HG03095 (cell line): ENCODE measurements around the gene RBM20.
A peak's percentile ranks its signal among the peaks of the same experiment; 100 is the strongest.

Experiments used
- ATAC-seq: cut with Tn5 transposase; IDR thresholded peaks from one replicate; pipeline ENCODE4 v1.9.1; 2021; ENCODE audit warnings: moderate library complexity; ENCODE audit not compliant: unreplicated experiment

RBM20 gene

DNA sequence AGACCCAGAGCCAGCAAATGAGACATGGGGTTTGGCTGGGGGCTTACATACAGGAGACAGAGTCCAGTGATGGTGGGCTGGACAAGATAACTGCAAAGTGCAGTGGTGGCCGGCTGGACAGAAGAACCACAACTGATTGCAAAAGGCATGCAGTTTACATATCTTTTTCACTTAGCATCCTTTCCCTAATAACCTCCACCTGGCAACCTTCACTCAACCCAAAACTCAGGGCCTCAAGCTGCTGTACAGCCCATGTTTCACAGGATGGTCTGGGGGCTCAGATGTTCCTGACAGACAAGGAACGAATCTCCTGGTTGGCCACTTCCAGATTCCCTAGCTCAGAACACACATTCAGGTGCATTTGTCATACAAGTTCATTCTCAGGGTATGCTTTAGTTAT, 219.8 kb downstream of the RBM20 start:
- ATAC-seq, result no peak

- ATAC-seq, result peak; percentile 49
Observed at GRCh38 chr10:110864662-110865140, 220.6 kb downstream of the RBM20 start.

DNA sequence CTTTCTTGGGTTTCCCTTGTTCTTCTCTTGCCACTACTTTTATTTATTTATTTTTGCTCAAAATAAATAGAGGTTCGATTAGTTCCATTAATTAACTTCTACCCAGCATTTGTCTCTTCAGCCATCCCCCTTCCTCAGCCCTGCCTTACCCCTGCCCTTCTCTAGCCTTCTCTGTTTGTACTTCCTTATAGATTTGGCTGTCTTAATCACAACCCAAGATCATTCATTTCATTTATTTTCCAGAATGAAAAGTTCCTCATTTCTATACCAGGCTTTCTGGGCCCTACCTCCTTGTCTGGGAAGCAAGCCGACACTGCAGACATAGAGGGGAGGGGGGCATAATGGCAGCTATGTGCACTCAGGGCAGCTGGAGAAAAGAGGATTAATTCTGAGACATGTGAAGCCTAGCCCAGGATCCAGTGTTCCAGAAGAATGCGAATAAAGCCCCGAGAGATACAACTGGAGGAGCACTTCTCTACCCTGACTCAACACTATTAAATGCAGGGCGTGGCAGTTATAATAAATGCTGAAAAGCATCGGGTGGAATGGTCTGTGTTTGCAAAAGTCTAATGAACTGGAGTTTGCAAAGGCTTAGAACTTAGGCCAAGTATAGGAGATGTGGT, 221.2 kb downstream of the RBM20 start:
- no peak for ATAC-seq

DNA sequence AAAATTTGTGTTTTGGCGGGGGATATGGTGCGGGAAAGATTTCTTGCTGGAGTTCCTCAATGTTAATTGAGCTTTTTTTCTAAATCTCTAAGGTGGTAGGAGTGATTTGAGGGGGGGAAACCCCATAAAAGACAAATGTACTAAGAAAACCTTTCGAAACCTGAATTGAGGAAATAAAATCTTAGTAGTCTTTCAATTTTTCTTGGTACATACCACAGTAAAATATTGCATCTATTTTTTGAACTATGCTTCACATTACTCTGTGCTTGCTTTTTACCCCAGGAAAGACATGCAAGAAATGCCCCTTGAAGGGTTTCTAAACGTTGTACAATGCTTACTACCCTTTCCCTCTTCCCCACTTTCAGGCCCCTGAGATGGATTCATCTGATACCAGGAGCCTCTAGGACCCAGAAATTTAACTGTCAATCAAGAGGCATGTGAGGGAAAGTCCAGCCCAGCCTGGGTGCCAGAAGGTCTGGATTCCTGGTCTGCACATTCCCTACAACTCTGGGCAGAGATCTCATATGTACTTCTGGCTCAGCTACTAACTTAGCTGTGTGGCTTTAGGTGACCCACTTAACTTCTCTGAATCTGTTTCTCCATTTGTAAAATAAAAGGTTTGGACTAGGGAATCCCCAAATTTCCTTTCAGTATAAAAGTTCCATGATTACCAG, 221.8 kb downstream of the RBM20 start:
- no peak for ATAC-seq

- peak; percentile 26 for ATAC-seq
Observed at GRCh38 chr10:110867011-110867806, 223.1 kb downstream of the RBM20 start.

DNA sequence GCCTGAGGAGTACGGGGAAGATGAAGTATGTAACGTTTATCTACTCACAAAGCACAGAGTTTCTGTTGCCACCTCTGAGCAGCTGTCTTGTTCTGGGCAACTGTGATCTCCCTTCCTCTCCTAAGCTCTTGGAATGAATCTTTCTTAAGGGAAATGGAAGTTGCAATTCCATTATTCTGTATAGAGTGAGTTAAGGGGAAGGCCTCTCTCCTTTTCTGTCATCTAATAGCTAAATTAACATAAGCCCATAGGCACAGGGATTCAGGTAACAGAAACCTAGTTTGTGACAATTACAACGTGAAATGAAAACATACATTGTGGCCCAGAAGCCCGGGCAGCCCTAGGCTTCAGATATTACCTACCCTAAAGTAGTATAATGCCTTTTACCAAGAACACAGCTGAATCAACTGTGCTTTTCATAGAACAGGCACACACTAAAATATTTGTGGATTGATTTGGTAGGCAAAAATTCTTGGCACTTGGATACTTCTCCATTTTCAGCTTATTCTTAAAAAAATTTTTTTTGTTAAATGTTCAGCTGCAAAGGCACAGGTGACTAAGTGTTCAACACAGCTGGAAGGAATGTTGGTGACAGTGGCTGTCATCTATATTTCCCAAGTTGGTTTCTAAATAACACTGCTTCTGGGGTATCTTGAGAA, 223.8 kb downstream of the RBM20 start:
- no peak for ATAC-seq

DNA sequence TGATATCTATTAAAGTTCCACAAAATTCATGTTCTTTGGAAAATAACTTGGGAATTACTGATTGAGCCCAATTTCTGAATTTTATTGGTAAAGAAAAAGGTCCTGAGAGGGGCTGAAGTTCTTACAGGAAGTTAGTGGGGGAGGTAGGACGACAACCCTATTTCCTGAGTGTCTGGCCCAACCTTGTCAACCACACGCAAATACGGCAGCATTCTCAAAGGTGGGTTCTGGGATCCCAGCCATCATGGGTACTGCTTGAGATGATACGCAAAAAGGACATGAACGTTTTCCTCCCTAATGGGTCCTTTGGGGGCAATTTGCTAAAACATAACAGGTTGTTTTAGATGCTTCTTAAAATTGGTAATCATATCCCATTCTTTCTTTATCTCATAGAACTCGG, 224.8 kb downstream of the RBM20 start:
- no peak for ATAC-seq

DNA sequence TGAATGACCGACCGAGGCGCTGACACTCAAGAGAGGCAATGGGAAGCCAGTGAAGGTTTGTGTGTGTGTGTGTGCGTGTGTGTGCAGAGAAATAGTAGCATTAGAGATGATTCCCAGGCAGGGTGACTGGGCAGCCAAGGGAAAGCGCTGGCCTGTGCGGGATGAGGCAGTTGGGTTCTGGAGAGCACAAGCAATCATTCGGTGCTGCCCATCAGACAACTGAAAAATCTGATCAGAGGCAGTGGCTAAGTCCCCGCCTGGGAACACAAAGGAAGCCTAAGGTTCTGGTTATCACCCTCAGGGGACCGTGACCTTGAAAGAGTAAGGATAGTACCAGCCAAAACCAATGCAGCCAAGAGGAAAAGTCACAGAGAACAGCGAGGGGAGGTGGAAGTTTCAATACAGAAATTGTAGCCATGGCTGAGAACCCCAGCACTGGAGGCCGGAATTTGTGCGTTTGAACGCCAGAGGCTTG, 226.7 kb downstream of the RBM20 start:
- no peak for ATAC-seq

- peak; percentile 66 for ATAC-seq
Observed at GRCh38 chr10:110871298-110872084, 227.4 kb downstream of the RBM20 start, which contains the start of gene PDCD4. Gene PDCD4 (plus strand): TSS chr10:110871928. CDS start chr10:110876028, 4,100 bp downstream.

DNA sequence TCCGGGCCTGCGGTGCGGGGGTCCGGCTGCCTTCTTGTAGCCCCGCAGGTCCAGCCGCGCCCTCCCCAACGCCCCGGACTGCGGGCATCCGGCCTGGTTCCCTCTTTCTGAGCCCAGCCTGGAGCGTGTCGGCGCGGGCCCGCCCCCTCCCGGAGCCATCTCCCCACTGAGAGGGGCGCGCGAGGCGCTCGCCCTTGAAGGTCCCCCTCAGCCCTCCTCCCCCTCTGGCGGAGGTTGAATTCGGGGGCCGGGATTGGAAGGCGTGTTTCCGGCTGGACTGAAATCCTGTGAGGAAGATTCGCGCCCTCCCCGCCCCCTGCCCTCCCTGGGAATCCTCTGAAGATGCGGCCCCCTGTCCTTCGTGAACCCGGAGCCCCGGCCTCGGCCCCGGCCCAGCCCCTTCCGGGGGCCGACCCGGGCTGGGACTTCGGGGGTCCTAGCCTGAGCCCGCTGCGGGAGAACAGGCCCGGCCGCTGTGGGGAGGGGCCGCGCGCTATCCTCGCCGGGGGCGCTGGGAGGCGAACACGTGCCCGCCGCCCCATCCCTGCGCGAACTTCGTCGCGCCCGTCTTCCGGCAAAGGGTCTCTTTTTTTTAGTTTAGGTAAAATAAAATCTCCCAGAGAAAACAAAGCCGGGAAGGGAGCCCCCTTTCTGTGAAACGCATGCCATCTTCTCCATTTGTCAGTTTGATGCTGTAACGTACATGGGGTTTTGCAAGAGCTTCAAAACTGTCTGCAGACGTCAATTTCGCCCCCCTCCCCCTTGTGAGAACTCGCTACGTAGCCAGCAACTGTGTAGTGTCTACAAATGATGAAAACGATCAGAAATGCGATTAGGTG, 228.2 kb downstream of the RBM20 start:
- ATAC-seq, result peak; percentile 39

DNA sequence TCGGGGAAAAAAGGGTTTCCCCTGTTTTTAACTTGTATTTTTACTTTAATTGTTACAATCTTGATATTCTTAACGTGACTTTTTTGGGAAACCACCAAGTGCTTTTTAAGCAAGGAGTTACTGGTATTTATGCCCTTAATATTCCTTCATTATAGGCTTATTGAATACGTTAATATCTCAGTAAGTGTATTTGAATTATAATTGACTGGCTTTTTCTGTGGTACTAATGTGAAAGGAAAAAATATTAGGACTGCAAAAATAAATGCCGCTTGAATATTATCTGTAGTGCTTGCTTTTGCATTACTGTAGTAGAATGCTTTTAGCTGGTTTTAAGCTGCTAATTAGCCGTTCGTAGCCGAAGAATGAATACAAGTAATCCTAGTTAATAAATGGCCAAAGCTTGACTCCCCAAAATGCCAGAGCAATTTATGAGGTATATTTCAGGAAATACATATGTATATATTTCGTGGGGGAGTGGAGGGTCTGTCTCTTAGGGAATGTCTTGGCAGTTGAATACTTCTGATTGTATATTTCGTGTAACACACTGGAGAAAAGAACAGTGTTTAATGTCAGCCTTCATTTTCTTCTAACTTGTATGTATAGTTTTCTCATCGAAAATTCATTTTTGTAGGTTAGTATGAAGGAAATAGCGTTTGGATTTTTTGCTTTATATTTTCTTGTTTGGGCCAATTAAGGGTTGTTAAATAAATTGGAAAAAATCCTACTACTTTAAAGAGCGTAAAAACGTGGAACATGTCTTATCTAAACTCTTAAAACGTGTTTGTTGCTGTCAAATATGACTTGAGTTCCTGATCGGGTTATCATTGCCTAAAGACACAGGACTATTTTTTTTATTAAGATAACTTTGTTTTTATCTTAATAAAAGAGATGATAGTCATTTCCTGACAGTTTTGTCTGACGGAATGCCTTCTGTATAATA, 229.1 kb downstream of the RBM20 start:
- ATAC-seq, result no peak

GRCh38 chr10:110873951-110874350, 229.8 kb downstream of the RBM20 start:
- ATAC-seq, result no peak

- ATAC-seq, result no peak
Observed at GRCh38 chr10:110876000-110876399, 231.9 kb downstream of the RBM20 start.

DNA sequence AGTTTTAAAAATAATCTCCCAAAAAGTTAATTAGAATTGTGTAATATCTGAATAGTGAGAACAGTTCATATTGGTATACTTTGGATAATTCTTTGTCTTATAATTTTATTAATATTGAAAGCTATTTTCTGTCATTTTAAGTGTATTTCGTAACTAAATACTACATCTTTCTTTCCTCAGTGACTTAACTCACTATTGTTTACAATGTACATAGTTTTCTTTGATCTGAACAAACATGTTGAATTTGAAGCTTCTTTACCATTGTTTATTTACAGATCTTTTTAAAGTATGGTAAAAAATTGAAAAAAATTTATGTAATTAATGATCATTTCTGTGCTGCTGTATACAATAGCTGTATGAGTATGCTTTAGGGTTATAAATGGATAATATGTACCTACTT, 232.7 kb downstream of the RBM20 start:
- ATAC-seq, result no peak

GRCh38 chr10:110880012-110880411, 235.9 kb downstream of the RBM20 start:
- ATAC-seq, result no peak

- ATAC-seq, result no peak
Observed at GRCh38 chr10:110881247-110881646, 237.1 kb downstream of the RBM20 start.

- ATAC-seq, result no peak
Observed at GRCh38 chr10:110881905-110882304, 237.8 kb downstream of the RBM20 start.

- no peak for ATAC-seq
Observed at GRCh38 chr10:110883924-110884323, 239.8 kb downstream of the RBM20 start.
